Stimulated activated CD8-positive, alpha-beta memory T cell treated with anti-CD3 and anti-CD28 coated beads, Interleukin-2, amount 100 ng/mL, for 48 hours (primary cell): ENCODE data around the gene ERCC2.
"Not testable (repeated sequence)": the region's sequence is repeated elsewhere in the genome, so short reads cannot be mapped to it uniquely, and the experiment has no call there.

Experiments used
- DNase-seq, 2 donors: peaks; one replicate each; pipeline ENCODE4 v3.0.0-alpha.2; 2020; ENCODE audit warnings: low read depth in 2 of 2

The ERCC2 gene

GRCh38 chr19:45333609-45334303 lies 36.6 kb downstream of the ERCC2 start:
- DNase-seq: no peak

GRCh38 chr19:45331411-45331810 lies 39.0 kb downstream of the ERCC2 start:
- no peak for DNase-seq

GRCh38 chr19:45327404-45328143 lies 42.8 kb downstream of the ERCC2 start:
- no peak for DNase-seq

- DNase-seq: no peak
These were observed 45.9 kb downstream of the ERCC2 start for GRCh38 chr19:45324349-45324907.

GRCh38 chr19:45323671-45324081 lies 46.7 kb downstream of the ERCC2 start:
- no peak for DNase-seq

GRCh38 chr19:45322744-45323281 lies 47.6 kb downstream of the ERCC2 start, which contains the start of gene CKM:
TSS of gene CKM (minus strand) at chr19:45322875. CDS start at chr19:45319713, 3,162 bp downstream.
- DNase-seq: no peak

GRCh38 chr19:45322311-45322710 lies 48.1 kb downstream of the ERCC2 start:
- DNase-seq: no peak

GRCh38 chr19:45321848-45322247 lies 48.5 kb downstream of the ERCC2 start:
- no peak for DNase-seq

- DNase-seq: no peak
These were observed 49.2 kb downstream of the ERCC2 start for GRCh38 chr19:45320997-45321775.

- no peak for DNase-seq
These were observed 55.1 kb downstream of the ERCC2 start for GRCh38 chr19:45315304-45315703.

GRCh38 chr19:45314708-45315245 lies 55.6 kb downstream of the ERCC2 start:
- DNase-seq: no peak

- not testable (repeated sequence) for DNase-seq
These were observed 58.1 kb downstream of the ERCC2 start for GRCh38 chr19:45312285-45312684.

GRCh38 chr19:45311621-45312020 lies 58.8 kb downstream of the ERCC2 start:
- no peak for DNase-seq

GRCh38 chr19:45309322-45309721 lies 61.1 kb downstream of the ERCC2 start:
- not testable (repeated sequence) for DNase-seq

GRCh38 chr19:45307361-45307760 lies 63.0 kb downstream of the ERCC2 start:
- DNase-seq: no peak

- no peak for DNase-seq
These were observed 63.8 kb downstream of the ERCC2 start for GRCh38 chr19:45306518-45307027.

- no peak for DNase-seq
These were observed 64.3 kb downstream of the ERCC2 start for GRCh38 chr19:45306040-45306439.

GRCh38 chr19:45305421-45305820 lies 65.0 kb downstream of the ERCC2 start:
- no peak for DNase-seq

GRCh38 chr19:45305007-45305406 lies 65.4 kb downstream of the ERCC2 start:
- no peak for DNase-seq

GRCh38 chr19:45304141-45304926 lies 66.0 kb downstream of the ERCC2 start:
- no peak for DNase-seq
